DND-41 (cell line): ENCODE measurements around the gene HECW1.

Source experiments
- ATAC-seq: fragments of 200-7000 bp; cut with Tn5 transposase; 3 replicates; pipeline ENCODE4 v1.9.1; 2021; ENCODE audit warnings: low read depth; ENCODE audit not compliant: insufficient read depth
- DNase-seq: peaks from one replicate; pipeline ENCODE4 v3.0.0-alpha.2; 2020
- H2AFZ ChIP-seq: 2 replicates; pipeline ENCODE4 v1.6.0; 2012; ENCODE audit warnings: low read depth, low read length
- H3K27ac ChIP-seq: 2 replicates; pipeline ENCODE4 v1.5.1; 2012; ENCODE audit warnings: low read length, inconsistent platforms
- H3K27me3 ChIP-seq: fragments of 200-600 bp; sonication (generic); 2 replicates; pipeline ENCODE4 v1.6.0; 2012; ENCODE audit warnings: low read length, mild to moderate bottlenecking, inconsistent platforms; ENCODE audit not compliant: insufficient read depth, poor library complexity
- H3K36me3 ChIP-seq: 2 replicates; pipeline ENCODE4 v1.5.1; 2012; ENCODE audit warnings: low read length, inconsistent platforms; ENCODE audit not compliant: insufficient read depth
- H3K4me1 ChIP-seq: 2 replicates; pipeline ENCODE4 v1.5.1; 2012; ENCODE audit warnings: mild to moderate bottlenecking, low read length; ENCODE audit not compliant: insufficient read depth
- H3K4me2 ChIP-seq: 2 replicates; pipeline ENCODE4 v1.6.0; 2012; ENCODE audit warnings: mild to moderate bottlenecking, moderate library complexity, low read length, inconsistent platforms; ENCODE audit not compliant: insufficient read depth
- H3K4me3 ChIP-seq, 2 experiments: fragments of 200-600 bp in 1 of 2; shearing (Covaris generic) in 1 of 2; 2 replicates each; pipeline ENCODE4 v1.5.1; 2012 to 2016; ENCODE audit warnings: inconsistent platforms in 2 of 2, low read length in 2 of 2, mild to moderate bottlenecking in 2 of 2, low read depth in 1 of 2, moderate library complexity in 1 of 2
- H3K79me2 ChIP-seq: 2 replicates; pipeline ENCODE4 v1.6.0; 2012; ENCODE audit warnings: low read length, inconsistent platforms; ENCODE audit not compliant: insufficient read depth
- H3K9ac ChIP-seq: 2 replicates; pipeline ENCODE4 v1.6.0; 2012; ENCODE audit warnings: low read depth, mild to moderate bottlenecking, inconsistent platforms, low read length, moderate library complexity
- H3K9me3 ChIP-seq: 2 replicates; pipeline ENCODE4 v1.5.1; 2012; ENCODE audit warnings: low read length, moderate library complexity, mild to moderate bottlenecking, inconsistent platforms; ENCODE audit not compliant: insufficient read depth, severe bottlenecking
- H4K20me1 ChIP-seq: 2 replicates; pipeline ENCODE4 v1.6.0; 2012; ENCODE audit warnings: low read length; ENCODE audit not compliant: insufficient read depth
- EZH2 ChIP-seq: IDR thresholded peaks from 3 replicates; pipeline ENCODE4 v1.6.1; 2012; ENCODE audit warnings: borderline replicate concordance, low read depth, mild to moderate bottlenecking, moderate library complexity, low read length, inconsistent platforms; ENCODE audit not compliant: severe bottlenecking
- TF ChIP-seq, protein P1 (sequence below): IDR thresholded peaks from 2 replicates; pipeline ENCODE4 v1.5.1; 2012; ENCODE audit warnings: borderline replicate concordance, low read length, moderate library complexity, mild to moderate bottlenecking; ENCODE audit not compliant: poor library complexity, severe bottlenecking; ENCODE audit errors: extremely low read depth

The HECW1 gene

DNA sequence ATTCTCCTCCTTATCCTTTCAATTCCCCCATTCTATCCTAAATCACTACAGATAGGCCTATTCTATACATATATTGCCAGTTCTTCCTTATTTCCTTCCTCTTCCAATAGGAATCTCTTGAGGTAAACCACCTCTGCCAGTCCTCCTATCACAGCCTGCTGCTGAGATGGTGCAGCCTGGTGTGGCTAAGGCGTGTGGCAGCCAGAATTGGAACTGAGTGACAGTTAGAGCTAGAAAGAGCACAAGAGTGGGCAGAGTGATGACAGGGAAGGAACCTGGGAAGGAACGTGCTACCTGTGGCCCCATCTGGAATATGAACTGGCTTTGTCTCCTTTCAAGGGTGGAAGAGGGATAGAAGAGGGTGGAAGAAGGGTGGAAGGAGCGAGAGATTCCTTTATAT is 187.7 kb downstream of the HECW1 start:
- Histone ChIP-seq H3K4me3 (no peak overlapping the region), H3K36me3 (no peaks in the 10 kb centered on the region), H3K27me3 (peaks cover 7% of the 10 kb centered on the region), H3K27ac (no peak overlapping the region), H3K9me3 (no peaks in the 10 kb centered on the region), H2AFZ (no peak overlapping the region), H3K79me2 (no peaks in the 10 kb centered on the region), H4K20me1 (no peaks in the 10 kb centered on the region), H3K9ac (no peak overlapping the region), H3K4me1 (no peaks in the 10 kb centered on the region), H3K4me2 (no peak overlapping the region)
- TF ChIP-seq, protein P1, sequence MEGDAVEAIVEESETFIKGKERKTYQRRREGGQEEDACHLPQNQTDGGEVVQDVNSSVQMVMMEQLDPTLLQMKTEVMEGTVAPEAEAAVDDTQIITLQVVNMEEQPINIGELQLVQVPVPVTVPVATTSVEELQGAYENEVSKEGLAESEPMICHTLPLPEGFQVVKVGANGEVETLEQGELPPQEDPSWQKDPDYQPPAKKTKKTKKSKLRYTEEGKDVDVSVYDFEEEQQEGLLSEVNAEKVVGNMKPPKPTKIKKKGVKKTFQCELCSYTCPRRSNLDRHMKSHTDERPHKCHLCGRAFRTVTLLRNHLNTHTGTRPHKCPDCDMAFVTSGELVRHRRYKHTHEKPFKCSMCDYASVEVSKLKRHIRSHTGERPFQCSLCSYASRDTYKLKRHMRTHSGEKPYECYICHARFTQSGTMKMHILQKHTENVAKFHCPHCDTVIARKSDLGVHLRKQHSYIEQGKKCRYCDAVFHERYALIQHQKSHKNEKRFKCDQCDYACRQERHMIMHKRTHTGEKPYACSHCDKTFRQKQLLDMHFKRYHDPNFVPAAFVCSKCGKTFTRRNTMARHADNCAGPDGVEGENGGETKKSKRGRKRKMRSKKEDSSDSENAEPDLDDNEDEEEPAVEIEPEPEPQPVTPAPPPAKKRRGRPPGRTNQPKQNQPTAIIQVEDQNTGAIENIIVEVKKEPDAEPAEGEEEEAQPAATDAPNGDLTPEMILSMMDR = no peak
- no peak for TF ChIP-seq EZH2
- ATAC-seq (no peak), DNase-seq (no peak)

DNA sequence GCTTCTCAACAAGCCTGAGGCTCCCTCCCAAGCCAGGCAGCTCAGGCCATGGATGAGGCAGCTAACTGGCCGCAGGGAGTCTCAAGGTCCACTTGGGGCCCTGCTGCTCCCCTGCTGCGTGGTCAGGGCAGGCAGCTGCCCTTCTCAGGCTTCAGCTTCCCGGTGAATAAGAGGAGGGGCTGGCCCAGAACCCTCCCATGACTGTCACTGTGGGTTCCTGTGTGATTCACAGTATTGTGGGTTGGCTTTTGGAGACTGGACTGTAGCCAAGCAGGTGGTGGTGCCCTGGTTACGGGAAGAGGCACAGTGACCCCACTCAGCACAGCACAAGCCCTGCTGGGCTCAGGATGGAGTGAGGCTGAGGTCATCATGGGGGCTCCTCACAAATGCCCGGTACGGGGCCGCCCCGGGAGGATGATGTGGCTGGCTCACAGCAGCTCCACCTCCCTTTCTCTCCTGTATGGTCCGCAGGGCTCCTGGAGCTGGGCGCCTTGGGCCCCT is 189.8 kb downstream of the HECW1 start:
- peak overlapping the region; percentile 13; the same call in 1 of the 2 replicates for H2AFZ ChIP-seq
- no peak overlapping the region for H3K4me3 ChIP-seq
- no peaks in the 10 kb centered on the region for H4K20me1 ChIP-seq
- no peak for TF ChIP-seq EZH2
- TF ChIP-seq, protein P1 = no peak
- H3K27ac ChIP-seq = no peak overlapping the region
- H3K4me1 ChIP-seq = no peaks in the 10 kb centered on the region
- H3K27me3 ChIP-seq = peaks cover 7% of the 10 kb centered on the region
- DNase-seq (no peak), ATAC-seq (peak; percentile 37; the same call in 1 of the 3 replicates)
- no peaks in the 10 kb centered on the region for H3K79me2 ChIP-seq
- no peaks in the 10 kb centered on the region for H3K36me3 ChIP-seq
- H3K9me3 ChIP-seq = no peaks in the 10 kb centered on the region
- H3K9ac ChIP-seq = no peak overlapping the region
- H3K4me2 ChIP-seq = no peak overlapping the region

DNA sequence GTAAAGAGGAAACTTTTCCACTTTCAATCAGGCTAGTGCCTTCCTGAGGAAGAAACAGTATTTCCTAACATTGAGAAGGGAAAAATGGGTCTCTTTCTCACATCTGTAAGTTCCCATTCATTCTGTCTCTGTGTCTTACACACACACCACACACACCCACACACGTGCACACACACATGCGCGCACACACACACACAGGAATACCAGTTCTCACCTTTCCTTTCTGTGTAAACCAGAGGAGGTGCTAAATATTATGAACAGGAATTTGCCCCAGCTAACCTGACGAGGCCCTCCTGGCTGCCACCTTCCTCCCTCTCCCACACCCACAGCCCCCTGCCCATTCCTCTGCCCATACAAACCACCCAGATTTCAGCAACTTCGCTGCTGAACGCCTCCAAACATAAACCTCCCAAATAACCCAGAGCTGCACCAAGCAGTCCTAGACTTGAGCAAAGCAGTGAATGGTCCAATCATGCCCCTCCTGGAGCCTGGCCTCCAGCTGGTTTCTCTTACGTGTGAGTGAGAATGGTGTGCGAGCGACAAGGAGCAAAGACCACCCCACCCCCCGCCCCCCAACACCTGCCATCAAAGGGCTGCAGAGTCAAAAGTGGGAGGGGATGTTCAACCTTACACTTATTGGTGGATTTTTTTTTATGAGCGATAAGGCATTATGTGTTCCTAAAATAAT is 190.5 kb downstream of the HECW1 start:
- DNase-seq (no peak), ATAC-seq (no peak)
- H3K4me1 ChIP-seq = no peaks in the 10 kb centered on the region
- H2AFZ ChIP-seq = 0 out of 2 replicates have a peak overlapping the region, but pooled peaks have one; percentile 11
- H3K9me3 ChIP-seq = no peaks in the 10 kb centered on the region
- peaks cover 7% of the 10 kb centered on the region for H3K27me3 ChIP-seq
- TF ChIP-seq, protein P1 = no peak
- no peak for TF ChIP-seq EZH2
- no peak overlapping the region for H3K27ac ChIP-seq
- H3K9ac ChIP-seq = no peak overlapping the region
- no peaks in the 10 kb centered on the region for H3K79me2 ChIP-seq
- H4K20me1 ChIP-seq = no peaks in the 10 kb centered on the region
- no peak overlapping the region for H3K4me2 ChIP-seq
- H3K36me3 ChIP-seq = no peaks in the 10 kb centered on the region
- H3K4me3 ChIP-seq = no peak overlapping the region
